CD4-positive, CD25-positive, alpha-beta regulatory T cell (primary cell): ENCODE data around the gene PCYT1B. TPM values are rescaled to one million over a fixed set of nuclear protein-coding genes. Genes with fewer than 3 reads are reported as not detected.

Experiments
- ATAC-seq, 2 donors: fragments of 150-1000 bp; cut with Tn5 transposase; one replicate each; pipeline ENCODE4 v1.10.0; 2021; ENCODE audit warnings: low read depth in 2 of 2, moderate number of reproducible peaks in 2 of 2, moderate library complexity in 1 of 2
- DNase-seq, 3 donors: peaks; one replicate each; pipeline versions ENCODE4 v3.0.0 to v3.0.0-alpha.2; 2012 to 2022; ENCODE audit warnings: mixed read lengths in 1 of 3
- H3K27ac ChIP-seq: one replicate; pipeline ENCODE4 v1.7.0; 2013; ENCODE audit warnings: mild to moderate bottlenecking, low read length; ENCODE audit not compliant: insufficient read depth, poor library complexity, severe bottlenecking
- H3K27me3 ChIP-seq: one replicate; pipeline ENCODE4 v1.7.0; 2013; ENCODE audit warnings: low read length; ENCODE audit not compliant: control insufficient read depth, insufficient read depth
- H3K36me3 ChIP-seq: one replicate; pipeline ENCODE4 v1.7.0; 2013; ENCODE audit warnings: mild to moderate bottlenecking, low read length, moderate library complexity; ENCODE audit not compliant: control insufficient read depth, insufficient read depth
- H3K4me1 ChIP-seq: 2 replicates; pipeline ENCODE4 v1.7.0; 2013; ENCODE audit warnings: mild to moderate bottlenecking, low read length; ENCODE audit not compliant: insufficient read depth, control insufficient read depth, poor library complexity, severe bottlenecking
- H3K4me3 ChIP-seq: one replicate; pipeline ENCODE4 v1.7.0; 2013; ENCODE audit warnings: low read depth, mild to moderate bottlenecking, low read length, moderate library complexity
- H3K9me3 ChIP-seq, 2 experiments: 1 replicate in 1 of 2; 2 replicates in 1 of 2; pipeline ENCODE4 v1.7.0; 2013; ENCODE audit warnings: low read length in 2 of 2, mild to moderate bottlenecking in 1 of 2, moderate library complexity in 1 of 2; ENCODE audit not compliant: control insufficient read depth in 2 of 2
- H3K27ac Mint-ChIP-seq, 3 donors: one replicate each; pipeline ENCODE4 v1.8.0; 2020 to 2022; ENCODE audit warnings: mild to moderate bottlenecking in 3 of 3, mixed read lengths in 3 of 3, moderate library complexity in 2 of 3
- H3K27me3 Mint-ChIP-seq: one replicate; pipeline ENCODE4 v1.8.0; 2022; ENCODE audit warnings: mild to moderate bottlenecking, mixed read lengths
- H3K36me3 Mint-ChIP-seq: one replicate; pipeline ENCODE4 v1.8.0; 2020; ENCODE audit warnings: mixed read lengths
- H3K4me1 Mint-ChIP-seq, 4 donors: one replicate each; pipeline ENCODE4 v1.8.0; 2020 to 2022; ENCODE audit warnings: mixed read lengths in 4 of 4, mild to moderate bottlenecking in 1 of 4
- H3K4me3 Mint-ChIP-seq, 4 donors: one replicate each; pipeline ENCODE4 v1.8.0; 2020 to 2022; ENCODE audit warnings: mild to moderate bottlenecking in 4 of 4, mixed read lengths in 4 of 4, moderate library complexity in 3 of 4
- H3K9me3 Mint-ChIP-seq, 7 donors: one replicate each; pipeline ENCODE4 v1.8.0; 2020 to 2022; ENCODE audit warnings: mixed read lengths in 7 of 7, mild to moderate bottlenecking in 3 of 7, moderate library complexity in 2 of 7
- polyA plus RNA-seq, 4 donors: library from polyadenylated mRNA; unstranded; fragments of 300-500 nt; fragmentation: Illumina TruSeq; gene quantifications; one replicate each; pipeline ENCODE4 v1.2.3, GENCODE V29; 2021
- total RNA-seq: library from RNA; stranded (reverse); gene quantifications from one replicate; pipeline ENCODE4 v1.2.3, GENCODE V29; 2022

Gene PCYT1B
- total and polyA plus RNA-seq, 5 donors from 2014 or later = 0.14 to 0.89 TPM; not detected in 3

DNA sequence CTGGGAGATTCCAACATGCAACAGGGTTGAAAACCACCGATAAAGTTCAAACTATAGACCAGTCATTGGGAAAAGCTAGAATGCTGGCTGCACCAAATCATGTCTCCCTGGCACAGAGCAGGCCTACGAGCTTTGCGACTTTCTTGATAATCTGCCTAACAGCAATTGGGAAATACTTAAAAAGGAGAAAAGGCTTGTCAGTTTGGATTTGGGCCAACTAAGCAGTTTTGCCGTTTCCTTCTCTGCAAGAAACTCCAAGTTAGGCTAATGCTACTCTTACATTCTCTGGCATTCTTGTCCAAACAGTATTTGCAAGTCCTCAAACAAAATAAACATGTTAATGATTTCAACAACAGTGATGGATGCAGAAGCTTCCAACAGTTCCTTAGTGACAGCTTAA lies 94.1 kb downstream of the PCYT1B start:
- Histone ChIP-seq H3K9me3 (no peaks in the 10 kb centered on the region), H3K36me3 (no peaks in the 10 kb centered on the region), H3K4me1 (no peaks in the 10 kb centered on the region), H3K4me3 (no peak overlapping the region), H3K27me3 (no peaks in the 10 kb centered on the region), H3K27ac (no peak overlapping the region)
- no peaks in the 10 kb centered on the region for H3K36me3 Mint-ChIP-seq
- no peak overlapping the region for H3K27ac Mint-ChIP-seq
- no peaks in the 10 kb centered on the region for H3K4me1 Mint-ChIP-seq
- no peak overlapping the region for H3K4me3 Mint-ChIP-seq
- peaks cover 0 to 2% (median 0%) of the 10 kb centered on the region in 7 donors for H3K9me3 Mint-ChIP-seq
- ATAC-seq (no peak), DNase-seq (no peak)
- no peaks in the 10 kb centered on the region for H3K27me3 Mint-ChIP-seq

DNA sequence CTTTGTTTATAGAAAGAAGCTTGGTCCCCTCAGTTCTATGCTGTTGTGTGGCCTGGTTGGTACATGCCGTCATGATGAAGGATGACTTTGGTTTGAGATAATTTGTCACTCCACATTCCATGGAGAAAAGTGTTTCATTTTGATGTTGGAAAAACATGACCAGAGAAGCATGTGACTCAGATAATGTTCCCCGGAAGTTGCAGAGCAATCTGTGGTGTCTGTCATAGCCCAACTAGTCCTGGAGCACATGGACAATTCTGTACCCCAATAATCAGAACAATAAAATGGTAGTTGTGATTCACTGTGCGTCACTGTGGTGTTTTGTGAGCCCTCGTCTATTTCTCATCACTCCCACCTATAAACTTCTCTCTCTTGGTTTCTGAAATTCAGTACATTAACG lies 97.0 kb downstream of the PCYT1B start:
- Histone ChIP-seq H3K9me3 (no peaks in the 10 kb centered on the region), H3K27ac (no peak overlapping the region), H3K36me3 (no peaks in the 10 kb centered on the region), H3K4me1 (no peaks in the 10 kb centered on the region), H3K27me3 (no peaks in the 10 kb centered on the region), H3K4me3 (no peak overlapping the region)
- Mint-ChIP-seq H3K27me3 (no peaks in the 10 kb centered on the region), H3K36me3 (no peaks in the 10 kb centered on the region), H3K4me3 (no peak overlapping the region), H3K27ac (no peak overlapping the region), H3K4me1 (no peaks in the 10 kb centered on the region), H3K9me3 (peaks cover 0 to 2% (median 0%) of the 10 kb centered on the region in 7 donors)
- no peak for DNase-seq
- no peak for ATAC-seq

DNA sequence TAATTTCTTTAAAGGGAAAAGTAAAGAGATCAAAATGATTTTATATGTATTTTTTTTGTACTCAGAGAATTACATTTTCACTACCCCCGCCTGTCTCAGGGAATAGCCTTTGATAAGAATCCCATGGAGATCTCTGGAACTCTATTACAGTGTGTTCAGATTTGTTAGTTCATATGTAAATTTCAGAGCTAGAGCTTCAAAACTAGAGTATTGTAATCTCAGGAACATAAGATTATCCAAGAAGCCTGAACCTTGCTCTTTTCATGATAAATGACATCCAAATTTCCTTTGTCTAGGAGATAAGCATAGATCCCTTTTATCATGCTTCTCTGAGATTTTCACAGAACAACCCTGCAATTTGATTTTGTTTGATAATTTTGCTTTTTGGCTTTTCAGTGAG lies 99.2 kb downstream of the PCYT1B start:
- no peaks in the 10 kb centered on the region for H3K9me3 Mint-ChIP-seq
- no peak for ATAC-seq
- no peaks in the 10 kb centered on the region for H3K36me3 ChIP-seq

DNA sequence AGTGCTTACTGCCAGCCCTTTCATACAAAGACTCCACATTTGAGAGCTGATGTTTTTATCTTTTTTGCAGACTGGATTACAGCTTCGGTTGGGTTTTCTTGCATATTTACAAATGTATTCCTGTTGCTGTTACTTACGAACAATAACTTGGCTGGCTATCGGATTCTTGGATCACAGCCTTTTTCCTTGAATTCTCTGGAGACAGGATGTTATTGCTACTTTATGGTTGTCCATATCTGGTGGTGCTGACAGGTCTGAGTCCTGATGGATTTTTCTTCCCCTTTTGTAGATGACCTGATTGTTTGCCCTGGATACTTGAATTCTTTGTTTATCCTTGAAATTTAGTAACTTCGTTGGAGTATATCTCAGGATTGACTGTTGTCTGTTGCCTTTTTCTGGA lies 104.4 kb downstream of the PCYT1B start:
- no peak overlapping the region for H3K4me3 Mint-ChIP-seq
- H3K27me3 ChIP-seq = no peaks in the 10 kb centered on the region
- H3K36me3 ChIP-seq = peaks cover 4% of the 10 kb centered on the region
- no peak for DNase-seq
- H3K27me3 Mint-ChIP-seq = no peaks in the 10 kb centered on the region
- no peak overlapping the region for H3K27ac ChIP-seq
- peaks cover 0 to 2% (median 0%) of the 10 kb centered on the region in 4 donors for H3K4me1 Mint-ChIP-seq
- H3K27ac Mint-ChIP-seq = no peak overlapping the region
- no peak for ATAC-seq
- H3K4me1 ChIP-seq = no peaks in the 10 kb centered on the region
- no peaks in the 10 kb centered on the region for H3K9me3 Mint-ChIP-seq
- H3K36me3 Mint-ChIP-seq = peaks cover 9% of the 10 kb centered on the region
- H3K4me3 ChIP-seq = no peak overlapping the region
- H3K9me3 ChIP-seq = no peaks in the 10 kb centered on the region

More for the DNA sequence above, 99.2 kb downstream of the PCYT1B start:
- H3K4me1 Mint-ChIP-seq = peaks cover 0 to 2% (median 0%) of the 10 kb centered on the region in 4 donors
- peaks cover 5% of the 10 kb centered on the region for H3K36me3 Mint-ChIP-seq
- no peaks in the 10 kb centered on the region for H3K4me1 ChIP-seq
- no peak overlapping the region for H3K27ac Mint-ChIP-seq
- no peak for DNase-seq
- no peaks in the 10 kb centered on the region for H3K27me3 Mint-ChIP-seq
- H3K27me3 ChIP-seq = no peaks in the 10 kb centered on the region
- no peaks in the 10 kb centered on the region for H3K9me3 ChIP-seq
- no peak overlapping the region for H3K4me3 ChIP-seq
- H3K27ac ChIP-seq = no peak overlapping the region
- H3K4me3 Mint-ChIP-seq = no peak overlapping the region

DNA sequence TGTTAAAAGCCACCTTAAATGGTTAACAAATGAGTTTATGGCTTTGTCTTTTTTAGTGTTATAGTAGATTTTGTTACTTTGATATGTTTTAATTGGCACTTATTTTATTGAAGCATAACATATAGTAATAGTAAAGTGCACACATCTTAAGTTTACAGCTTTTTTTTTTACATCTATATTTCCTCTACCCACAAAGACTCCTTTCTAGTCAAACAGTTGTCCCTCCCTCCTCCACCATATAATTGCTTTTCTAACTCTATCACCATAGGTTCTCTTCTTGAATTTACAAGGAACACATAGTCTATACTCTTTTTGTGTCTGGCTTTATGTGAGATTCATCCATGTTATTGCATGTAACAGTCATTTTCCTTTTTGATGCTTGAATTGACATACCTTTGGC lies 110.6 kb downstream of the PCYT1B start:
- no peak overlapping the region for H3K27ac Mint-ChIP-seq
- DNase-seq = no peak
- H3K4me3 Mint-ChIP-seq = no peak overlapping the region
- H3K9me3 ChIP-seq = no peaks in the 10 kb centered on the region
- H3K36me3 ChIP-seq = peaks cover 17% of the 10 kb centered on the region
- H3K27me3 ChIP-seq = no peaks in the 10 kb centered on the region
- H3K4me1 ChIP-seq = no peaks in the 10 kb centered on the region
- H3K27me3 Mint-ChIP-seq = no peaks in the 10 kb centered on the region
- no peak overlapping the region for H3K27ac ChIP-seq
- ATAC-seq = no peak
- no peak overlapping the region for H3K4me3 ChIP-seq
- peaks cover 0 to 1% (median 0%) of the 10 kb centered on the region in 7 donors for H3K9me3 Mint-ChIP-seq
- no peaks in the 10 kb centered on the region for H3K4me1 Mint-ChIP-seq
- H3K36me3 Mint-ChIP-seq = peaks cover 14% of the 10 kb centered on the region

DNA sequence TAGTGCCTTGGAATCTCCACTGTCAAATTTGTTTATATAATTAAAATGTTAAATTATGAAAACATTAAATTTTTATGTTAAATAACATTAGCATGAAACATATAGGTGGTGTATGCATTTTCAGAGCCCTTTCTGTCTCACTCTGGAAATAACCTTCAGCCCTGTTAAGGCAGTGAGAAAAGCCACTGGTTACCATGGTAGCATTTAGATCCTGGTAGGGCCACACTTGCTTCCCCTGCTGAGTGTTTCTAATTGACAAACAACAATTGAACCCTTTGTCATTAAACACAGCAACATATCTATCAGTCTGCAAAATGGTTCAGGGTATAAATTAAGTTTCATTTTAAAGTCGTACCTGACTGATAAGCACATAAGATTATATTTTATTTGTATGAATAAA lies 118.5 kb downstream of the PCYT1B start:
- Mint-ChIP-seq H3K4me3 (no peak overlapping the region), H3K4me1 (no peaks in the 10 kb centered on the region), H3K36me3 (peaks cover 13% of the 10 kb centered on the region), H3K27me3 (no peaks in the 10 kb centered on the region), H3K9me3 (no peaks in the 10 kb centered on the region), H3K27ac (no peak overlapping the region)
- Histone ChIP-seq H3K4me1 (no peaks in the 10 kb centered on the region), H3K4me3 (no peak overlapping the region), H3K9me3 (no peaks in the 10 kb centered on the region), H3K27ac (no peak overlapping the region), H3K36me3 (peaks cover 30% of the 10 kb centered on the region), H3K27me3 (no peaks in the 10 kb centered on the region)
- no peak for ATAC-seq
- DNase-seq = no peak

DNA sequence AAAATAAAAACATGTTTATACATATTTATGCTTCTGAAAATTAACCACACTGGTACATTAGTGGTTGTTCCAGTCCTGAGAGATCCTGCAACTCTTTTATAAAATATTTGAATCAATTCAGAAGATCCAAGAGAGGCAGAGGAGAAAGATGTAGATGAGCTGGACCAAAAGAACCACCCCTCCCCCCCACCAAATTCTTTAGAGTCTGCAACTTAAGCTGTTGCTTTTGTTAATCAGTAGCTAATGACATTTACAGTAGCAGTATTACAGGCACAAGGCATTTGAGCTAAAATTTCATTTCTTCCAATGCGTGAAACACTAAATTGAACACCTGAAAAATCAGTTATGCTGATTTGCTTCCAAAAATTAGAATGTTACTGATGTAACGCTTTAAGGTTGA lies 120.5 kb downstream of the PCYT1B start:
- Mint-ChIP-seq H3K9me3 (no peaks in the 10 kb centered on the region), H3K36me3 (peaks cover 19% of the 10 kb centered on the region), H3K27ac (no peak overlapping the region), H3K4me3 (no peak overlapping the region), H3K4me1 (no peaks in the 10 kb centered on the region), H3K27me3 (no peaks in the 10 kb centered on the region)
- Histone ChIP-seq H3K4me3 (no peak overlapping the region), H3K27me3 (no peaks in the 10 kb centered on the region), H3K9me3 (no peaks in the 10 kb centered on the region), H3K27ac (no peak overlapping the region), H3K4me1 (no peaks in the 10 kb centered on the region), H3K36me3 (peaks cover 26% of the 10 kb centered on the region)
- DNase-seq = no peak
- ATAC-seq = no peak

DNA sequence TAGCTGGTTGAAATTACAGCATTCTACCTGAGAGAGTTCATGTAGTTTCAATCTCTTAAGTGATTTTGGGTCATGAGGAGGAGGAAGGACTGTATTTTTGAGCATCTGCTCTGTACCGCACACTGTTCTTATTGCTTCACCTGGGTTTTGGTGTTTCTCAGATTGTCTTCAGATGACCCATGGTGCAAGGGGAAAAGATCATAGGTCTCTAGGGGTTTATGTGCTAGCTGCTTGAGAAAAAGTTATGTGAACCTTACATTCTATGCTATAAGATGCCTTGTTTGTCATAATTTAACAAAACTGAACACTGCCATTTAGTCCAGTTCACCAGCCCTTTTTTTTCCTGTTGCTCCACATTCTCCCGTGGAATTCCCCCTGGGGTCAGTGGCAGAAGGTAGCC lies 121.7 kb downstream of the PCYT1B start:
- Histone ChIP-seq H3K27me3 (no peaks in the 10 kb centered on the region), H3K36me3 (peaks cover 22% of the 10 kb centered on the region), H3K9me3 (no peaks in the 10 kb centered on the region), H3K4me1 (no peaks in the 10 kb centered on the region), H3K4me3 (no peak overlapping the region), H3K27ac (no peak overlapping the region)
- Mint-ChIP-seq H3K4me1 (no peaks in the 10 kb centered on the region), H3K27ac (no peak overlapping the region), H3K27me3 (no peaks in the 10 kb centered on the region), H3K4me3 (no peak overlapping the region), H3K36me3 (peaks cover 20% of the 10 kb centered on the region), H3K9me3 (no peaks in the 10 kb centered on the region)
- no peak for ATAC-seq
- DNase-seq = no peak
